ENCODE data around the gene INTS1. TPM values are rescaled to one million over a fixed set of nuclear protein-coding genes. Genes with fewer than 3 reads are reported as not detected.

Gene INTS1
- total and polyA plus RNA-seq, 10 of the 15 experiments (the other 5 are each of a cell fraction or from before 2014, with no cell fraction given), result 0.52 to 89.0 (median 15.1) TPM

- FAIRE-seq (no peak), DNase-seq (ENCODE audit: low read depth, low spot score) (no peak), ATAC-seq (peak; percentile 49)
- H2AFZ ChIP-seq (ENCODE audit: control insufficient read depth, low read depth, low read length), result no peak overlapping the region
- 13% methylated on average over 10 of the region's 22 CpGs for WGBS (ENCODE audit: insufficient coverage, insufficient replicate concordance, low lambda C conversion rate, missing lambda C conversion rate)
- no peaks in the 10 kb centered on the region for H3K4me1 ChIP-seq (ENCODE audit: control insufficient read depth, insufficient read depth, low read length)
- H3K9ac ChIP-seq (ENCODE audit: control insufficient read depth, insufficient read depth, low read length), result no peak overlapping the region
- TF ChIP-seq NFYA (IDR thresholded peaks at IDR 0.05; ENCODE audit: borderline replicate concordance, low read depth, low read length) (no peak), TAF1 (IDR thresholded peaks at IDR 0.05; ENCODE audit: borderline replicate concordance, low read depth, low read length) (no peak), RELB (IDR thresholded peaks at IDR 0.05; ENCODE audit: low read depth) (no peak), IRF4 (IDR thresholded peaks at IDR 0.05; ENCODE audit: low read depth, low read length) (no peak), MTA3 (IDR thresholded peaks at IDR 0.05; ENCODE audit: borderline replicate concordance, low read length) (no peak), NKRF (conservative IDR thresholded peaks at IDR 0.05) (no peak), JUNB (IDR thresholded peaks at IDR 0.05) (no peak), SRF (IDR thresholded peaks at IDR 0.05; ENCODE audit: low read depth in 2 of 2, low read length in 2 of 2) (no peak), ATF2 (IDR thresholded peaks at IDR 0.05; ENCODE audit: low read length) (no peak), CHD4 (IDR thresholded peaks at IDR 0.05) (no peak), BRCA1 (IDR thresholded peaks at IDR 0.05; ENCODE audit: low read depth, low read length) (no peak), RELA (IDR thresholded peaks at IDR 0.05; ENCODE audit: borderline replicate concordance, partially characterized antibody) (no peak)
- POLR2A ChIA-PET, result no interaction called here
- in situ Hi-C loops (cut with MboI) (loop anchor here (5.0 kb wide), 1 partner anchor 205 kb away; no protein-coding TSS in a partner anchor), intact Hi-C loops (cut with micrococcal nuclease; ENCODE audit: unreplicated experiment) (loop anchor here (1.0 kb wide), 1 partner anchor 207 kb away; no protein-coding TSS in a partner anchor)
- no peaks in the 10 kb centered on the region; a peak in 1 of 4 replicates for H3K27me3 ChIP-seq (replicated peaks in 1 of 2; ENCODE audit: control insufficient read depth in 2 of 2, insufficient read depth in 2 of 2, low read length in 1 of 2)
- CTCF ChIA-PET, result interaction anchor here (0.6 to 1.3 kb wide), 13 partner anchors 8 to 335 kb away, joined by 3 to 8 read pairs (median 3); no protein-coding TSS in a partner anchor
- no peaks in the 10 kb centered on the region for H3K79me2 ChIP-seq (ENCODE audit: control insufficient read depth, insufficient read depth, low read length)
- H3K9me3 ChIP-seq (replicated peaks; ENCODE audit: control insufficient read depth, insufficient read depth, low read length), result no peaks in the 10 kb centered on the region
- no TSS peak for BruUV-seq (replicated peaks)
- H4K20me1 ChIP-seq (ENCODE audit: control insufficient read depth, insufficient read depth), result no peaks in the 10 kb centered on the region
- H3K4me3 ChIP-seq, result no peak overlapping the region
- RAD21 ChIA-PET (ENCODE audit: unreplicated experiment), result interaction anchor here (0.6 to 1.4 kb wide), 6 partner anchors 14 to 239 kb away, joined by 3 to 7 read pairs (median 3); no protein-coding TSS in a partner anchor
- SMC1A ChIA-PET (ENCODE audit: uncharacterized antibody, unreplicated experiment), result interaction anchor here (1.0 to 1.3 kb wide), 2 partner anchors 14 to 22 kb away, joined by 3 read pairs; no protein-coding TSS in a partner anchor
- no peaks in the 10 kb centered on the region for H3K36me3 ChIP-seq (ENCODE audit: control insufficient read depth in 2 of 2, insufficient read depth in 2 of 2, low read length in 1 of 2)
- no peak overlapping the region for H3K4me2 ChIP-seq (ENCODE audit: control insufficient read depth, insufficient read depth)
- no peak overlapping the region for H3K27ac ChIP-seq (ENCODE audit: control insufficient read depth, insufficient read depth)
Measured at GRCh38 chr7:1431634-1432380, 72.4 kb downstream of the INTS1 start.

Measured in GM12878 (cell line).